HG03575 (cell line): ENCODE measurements around the gene MATR3.
"Not testable (repeated sequence)": the region's sequence is repeated elsewhere in the genome, so short reads cannot be mapped to it uniquely, and the experiment has no call there.

Experiments
- ATAC-seq: cut with Tn5 transposase; IDR thresholded peaks from one replicate; pipeline ENCODE4 v1.9.1; 2021; ENCODE audit not compliant: unreplicated experiment, insufficient number of reproducible peaks, low FRiP score; ENCODE audit errors: extremely low read depth

Gene MATR3

DNA sequence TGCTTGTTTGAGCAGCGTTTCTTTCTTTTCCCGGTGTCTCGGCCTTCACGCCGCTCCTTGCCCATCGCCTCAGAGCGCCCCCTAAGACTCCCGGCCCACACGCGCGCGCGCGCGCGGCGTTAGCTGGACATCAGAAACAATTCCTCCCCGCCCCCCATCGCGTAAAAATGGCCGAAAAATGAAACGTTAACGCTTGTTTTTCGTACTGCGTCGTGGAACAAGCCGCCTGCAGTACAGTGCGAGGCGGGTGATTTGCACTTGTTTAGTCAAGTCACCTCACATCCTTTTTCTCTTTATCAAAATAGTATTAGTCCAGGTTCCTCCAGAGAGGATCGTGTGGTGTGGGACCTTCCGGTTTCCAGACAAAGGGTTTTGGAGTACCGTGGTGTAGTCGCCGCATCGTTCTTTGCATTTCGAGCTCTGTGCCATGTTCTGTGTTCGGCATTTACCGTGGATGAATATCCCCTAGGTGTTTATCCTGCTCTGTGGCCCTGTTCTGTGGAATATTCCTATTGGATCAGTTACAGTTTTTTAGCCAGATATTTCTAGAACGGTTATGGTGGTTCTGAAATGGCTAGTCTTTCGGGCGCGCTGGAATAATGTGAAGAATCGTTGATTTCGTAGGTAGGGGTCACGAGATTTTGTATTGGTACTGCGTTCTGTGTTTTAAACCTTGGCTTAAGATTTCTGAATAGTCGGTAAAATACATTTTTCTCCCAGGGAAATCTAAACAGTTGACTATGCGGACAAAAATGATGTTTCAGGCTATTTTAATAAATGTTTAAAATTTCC is 1.0 kb downstream of the MATR3 start:
- no peak for ATAC-seq

DNA sequence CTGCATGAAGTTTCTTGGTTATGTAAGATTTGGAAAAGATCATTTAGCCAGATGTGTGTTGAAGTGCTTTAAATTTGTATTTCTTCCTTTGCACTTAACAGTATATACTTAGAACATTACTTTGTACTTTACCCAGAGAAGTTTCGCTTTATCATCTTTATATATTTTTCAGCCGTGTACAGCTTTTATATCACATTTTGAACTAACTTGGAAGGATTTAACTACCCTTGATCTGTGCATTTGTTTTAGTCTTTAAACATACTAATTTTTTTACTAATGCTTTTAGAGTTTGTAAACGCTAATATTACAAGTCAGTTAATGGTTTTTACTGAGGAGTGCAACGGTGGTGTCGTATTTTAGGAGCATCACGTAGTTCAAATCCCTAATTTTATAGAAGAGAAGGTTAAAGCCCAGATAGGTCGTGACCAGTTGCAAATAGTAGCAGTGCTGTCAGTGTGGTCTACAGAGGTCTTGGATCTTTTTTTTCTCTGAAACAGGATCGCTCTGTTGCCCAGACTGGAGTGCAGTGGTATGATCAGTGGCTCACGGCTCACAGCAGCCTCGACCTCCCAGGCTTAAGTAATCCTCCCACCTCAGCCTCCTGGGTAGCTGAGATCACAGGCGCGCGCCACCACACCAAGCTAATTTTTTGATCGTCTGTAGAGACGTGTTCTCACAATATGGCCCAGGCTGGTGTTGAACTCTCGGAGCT is 2.0 kb downstream of the MATR3 start:
- ATAC-seq, result no peak

GRCh38 chr5:139296198-139296597 is 2.7 kb downstream of the MATR3 start:
- no peak for ATAC-seq

- no peak for ATAC-seq
These were observed 3.4 kb downstream of the MATR3 start for GRCh38 chr5:139296862-139297326.

- ATAC-seq, result no peak
These were observed 4.0 kb downstream of the MATR3 start for GRCh38 chr5:139297439-139298133.

- ATAC-seq, result no peak
These were observed 4.7 kb downstream of the MATR3 start for GRCh38 chr5:139298242-139298641.

- no peak for ATAC-seq
These were observed 5.9 kb downstream of the MATR3 start for GRCh38 chr5:139299486-139299885.

DNA sequence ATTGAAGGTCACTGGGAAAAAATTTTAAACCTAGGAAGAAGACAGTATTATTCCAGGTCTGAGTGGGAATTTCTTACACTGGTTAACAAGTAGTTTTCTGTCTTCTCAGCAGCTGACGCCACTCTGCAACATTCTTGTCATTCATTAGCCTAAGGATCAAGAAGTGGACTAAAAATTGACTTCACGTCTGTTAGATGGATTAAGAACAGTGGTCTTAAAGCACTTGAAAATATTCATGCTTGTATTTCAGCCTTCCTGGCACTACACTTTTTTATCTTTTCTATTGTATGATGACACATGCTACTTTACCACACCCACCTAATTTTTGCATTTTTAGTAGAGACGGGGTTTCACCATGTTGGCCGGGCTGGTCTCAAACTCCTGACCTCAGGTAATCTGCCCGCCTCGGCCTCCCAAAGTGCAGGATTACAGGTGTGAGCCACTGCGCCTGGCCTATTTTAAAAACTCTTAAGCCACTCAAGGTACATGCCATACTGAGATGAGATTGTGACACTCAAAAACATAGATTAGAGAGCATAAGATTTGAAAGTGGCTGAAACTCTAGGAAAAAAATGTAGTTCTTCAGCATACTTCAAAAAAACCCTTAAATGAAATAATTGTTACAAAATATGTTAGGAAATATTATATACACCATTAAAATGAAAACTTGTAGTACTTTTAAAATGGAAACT is 8.4 kb downstream of the MATR3 start:
- no peak for ATAC-seq

- ATAC-seq, result no peak
These were observed 11.1 kb downstream of the MATR3 start for GRCh38 chr5:139304391-139305324.

GRCh38 chr5:139306197-139306596 is 12.7 kb downstream of the MATR3 start:
- ATAC-seq, result no peak

DNA sequence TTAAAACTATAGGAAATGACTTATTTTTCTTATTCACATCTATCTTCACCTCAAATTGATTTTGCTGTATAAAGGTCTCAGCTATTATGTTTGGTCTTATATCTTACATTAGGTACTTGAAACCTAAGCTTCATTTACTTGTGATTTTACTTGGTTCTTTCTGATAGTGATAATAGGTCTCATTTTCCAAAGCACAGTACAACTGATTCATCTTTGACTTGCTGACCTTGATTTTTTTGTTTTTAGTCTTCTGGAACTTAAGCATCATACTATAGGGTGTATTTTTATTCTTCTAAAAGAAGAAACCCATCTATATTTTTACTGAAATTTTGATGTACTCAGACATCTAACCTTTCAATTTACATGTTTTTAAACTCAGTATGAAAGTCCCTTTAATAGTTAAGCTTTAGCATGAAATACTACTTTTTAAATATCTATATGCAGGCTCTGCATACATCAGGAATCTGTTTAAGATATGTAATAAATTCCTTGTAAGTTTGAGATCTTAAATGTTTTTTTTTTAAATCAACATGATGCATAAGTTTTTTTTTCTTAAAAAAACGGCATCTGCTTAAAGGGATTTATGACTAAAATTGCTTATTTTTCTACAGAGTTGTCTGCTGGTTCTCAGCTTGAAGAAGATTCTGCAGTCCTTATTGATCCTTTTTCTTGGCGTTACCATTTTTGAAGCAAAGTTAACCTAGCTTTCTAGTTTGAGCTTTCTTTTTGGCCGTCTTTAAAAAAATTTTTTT is 13.3 kb downstream of the MATR3 start:
- ATAC-seq, result no peak

DNA sequence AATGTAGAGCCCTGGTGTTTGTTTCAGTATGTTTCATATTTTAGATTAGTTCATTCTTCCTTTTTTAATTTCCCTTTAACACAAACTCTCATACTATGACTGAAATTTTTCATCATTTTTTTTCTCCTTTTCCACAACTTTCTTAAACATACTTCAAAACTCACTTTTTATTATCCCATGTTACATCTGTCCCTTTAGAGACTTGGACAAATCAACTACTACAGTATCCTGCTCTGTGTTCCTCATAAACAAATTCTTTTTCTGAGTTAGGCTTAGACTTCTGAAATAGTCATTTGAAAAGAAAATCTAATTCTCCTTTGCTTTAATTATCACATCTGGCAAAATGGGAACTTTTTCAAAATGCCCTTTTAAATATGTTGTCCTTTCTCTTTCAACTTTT is 15.3 kb downstream of the MATR3 start:
- no peak for ATAC-seq

DNA sequence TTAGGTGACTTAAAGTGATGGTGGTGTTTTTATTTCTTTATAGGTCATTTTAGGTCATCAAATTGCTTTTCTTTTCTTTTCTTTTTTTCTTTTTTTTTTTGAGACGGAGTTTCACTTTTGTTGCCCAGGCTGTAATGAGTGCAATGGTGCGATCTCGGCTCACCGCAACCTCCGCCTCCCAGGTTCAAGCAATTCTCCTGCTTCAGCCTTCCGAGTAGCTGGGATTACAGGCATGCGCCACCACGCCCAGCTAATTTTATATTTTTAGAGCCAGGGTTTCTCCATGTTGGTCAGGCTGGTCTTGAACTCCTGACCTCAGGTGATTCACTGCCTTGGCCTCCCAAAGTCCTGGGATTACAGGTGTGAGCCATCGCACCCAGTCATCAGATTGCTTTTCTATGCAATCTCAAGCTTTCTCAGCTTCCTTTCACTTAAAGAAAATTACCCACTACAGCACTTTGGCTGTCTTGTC is 17.2 kb downstream of the MATR3 start:
- ATAC-seq, result not testable (repeated sequence)

DNA sequence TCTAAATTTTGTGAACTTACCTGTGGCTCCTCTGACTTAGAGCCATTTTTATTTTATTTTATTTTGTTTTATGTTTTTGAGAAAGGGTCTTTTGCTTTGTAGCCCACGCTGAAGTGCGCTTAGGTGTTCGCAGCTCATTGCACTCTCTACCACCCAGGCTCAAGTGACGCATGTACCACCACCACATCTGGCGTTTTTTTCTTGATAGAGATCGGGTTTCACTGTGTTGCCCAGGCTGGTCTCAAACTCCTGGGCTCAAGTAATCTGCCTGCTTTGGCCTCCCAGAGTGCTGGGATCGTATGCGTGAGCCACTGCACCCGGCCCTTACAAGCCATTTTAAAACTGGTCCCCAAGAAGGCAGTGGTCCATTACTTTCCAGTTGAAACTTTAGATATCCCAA is 18.5 kb downstream of the MATR3 start:
- no peak for ATAC-seq

DNA sequence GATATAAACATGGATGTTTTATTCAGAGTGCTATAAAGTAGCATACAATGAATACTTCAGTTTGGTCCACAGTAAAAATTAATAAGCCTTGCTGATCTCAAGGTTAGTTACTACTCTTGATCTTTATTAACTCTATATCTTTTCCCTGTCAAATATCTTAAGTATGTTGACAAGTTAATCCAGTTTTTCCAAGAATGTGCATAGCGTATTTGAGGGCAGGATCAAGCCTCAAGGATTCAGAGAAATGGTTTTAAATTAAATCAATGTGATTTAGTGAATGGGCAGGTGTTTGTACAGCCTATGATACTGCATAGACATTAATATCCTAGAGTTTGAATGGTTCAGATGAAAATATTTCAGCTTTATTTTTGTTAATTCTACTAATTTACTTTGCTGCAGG is 20.7 kb downstream of the MATR3 start:
- ATAC-seq, result no peak

GRCh38 chr5:139315056-139315615 is 21.6 kb downstream of the MATR3 start:
- no peak for ATAC-seq

GRCh38 chr5:139335811-139336210 is 42.3 kb downstream of the MATR3 start:
- ATAC-seq, result no peak
